ENCODE results near the gene POLR2E. TPM values are rescaled to one million over a fixed set of nuclear protein-coding genes. Genes with fewer than 3 reads are reported as not detected.

The POLR2E gene
- total RNA-seq, 1 donor = 69.5 TPM

GRCh38 chr19:1126984-1127760 is 32.0 kb upstream of the POLR2E start:
- no peak overlapping the region for H3K4me3 ChIP-seq (ENCODE audit: low read depth, low read length)
- TF ChIP-seq CTCF (IDR thresholded peaks at IDR 0.05; ENCODE audit: insufficient read depth, low read depth, low read length) = no peak
- no peak for DNase-seq (ENCODE audit: low read depth)

GRCh38 chr19:1125601-1126467 is 30.7 kb upstream of the POLR2E start:
- no peak for DNase-seq (ENCODE audit: low read depth)
- TF ChIP-seq CTCF (IDR thresholded peaks at IDR 0.05; ENCODE audit: insufficient read depth, low read depth, low read length) = no peak
- H3K4me3 ChIP-seq (ENCODE audit: low read depth, low read length) = no peak overlapping the region

- no peak for DNase-seq (ENCODE audit: low read depth)
- TF ChIP-seq CTCF (IDR thresholded peaks at IDR 0.05; ENCODE audit: insufficient read depth, low read depth, low read length) = no peak
- no peak overlapping the region for H3K4me3 ChIP-seq (ENCODE audit: low read depth, low read length)
These were observed 28.9 kb upstream of the POLR2E start for GRCh38 chr19:1123885-1124677.

GRCh38 chr19:1123381-1123780 is 28.2 kb upstream of the POLR2E start:
- H3K4me3 ChIP-seq (ENCODE audit: low read depth, low read length) = no peak overlapping the region
- no peak for TF ChIP-seq CTCF (IDR thresholded peaks at IDR 0.05; ENCODE audit: insufficient read depth, low read depth, low read length)
- DNase-seq (ENCODE audit: low read depth) = no peak

GRCh38 chr19:1122972-1123363 is 27.8 kb upstream of the POLR2E start:
- DNase-seq (ENCODE audit: low read depth) = peak; percentile 83
- TF ChIP-seq CTCF (IDR thresholded peaks at IDR 0.05; ENCODE audit: insufficient read depth, low read depth, low read length) = no peak
- H3K4me3 ChIP-seq (ENCODE audit: low read depth, low read length) = no peak overlapping the region
